Kidney glomerular epithelial cell (primary cell): ENCODE results near the gene AGBL1.
"Not testable (repeated sequence)": the region's sequence is repeated elsewhere in the genome, so short reads cannot be mapped to it uniquely, and the experiment has no call there.

Experiments used
- DNase-seq: peaks from one replicate; lab custom pipeline; 2025; lab: John Stamatoyannopoulos, UW

Gene AGBL1

DNA sequence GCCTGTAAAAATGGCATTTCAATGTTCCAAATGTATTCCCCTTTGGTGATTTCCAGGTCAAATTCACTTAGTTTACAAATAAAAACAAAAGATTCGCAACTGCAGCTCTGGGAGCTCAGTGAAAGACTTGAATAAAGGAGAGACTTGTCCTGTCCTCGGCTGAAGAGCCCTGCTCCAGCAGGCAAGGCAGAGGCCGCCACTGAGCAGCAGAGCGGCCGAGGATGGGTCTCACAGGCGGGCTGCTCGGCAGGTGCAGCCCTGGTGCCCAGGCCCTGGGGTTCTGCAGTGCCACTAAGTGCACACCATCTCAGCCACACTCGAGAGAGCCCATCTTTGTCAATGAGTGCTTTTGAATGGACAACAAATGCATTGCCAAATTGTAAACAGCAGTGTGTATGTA lies 856.2 kb downstream of the AGBL1 start:
- no peak for DNase-seq

DNA sequence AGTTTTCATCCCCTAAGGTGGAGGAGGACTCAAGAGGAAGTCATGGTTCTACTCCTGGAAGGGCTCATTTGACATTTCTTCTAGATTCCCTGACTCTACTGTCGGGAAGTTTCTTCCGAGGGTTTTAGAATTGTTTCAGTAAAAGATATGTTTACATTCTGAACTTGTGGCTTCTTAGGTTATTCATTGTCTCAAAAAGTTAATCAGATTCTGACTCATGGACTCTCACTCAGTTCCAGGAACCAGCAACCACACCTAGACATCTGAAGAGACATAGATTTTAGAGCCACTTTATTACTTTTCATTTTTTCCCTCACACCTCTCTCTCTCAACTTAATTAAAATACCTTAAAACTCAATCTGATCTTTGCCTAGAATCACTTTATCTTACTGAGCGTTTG lies 862.6 kb downstream of the AGBL1 start:
- DNase-seq, result no peak

DNA sequence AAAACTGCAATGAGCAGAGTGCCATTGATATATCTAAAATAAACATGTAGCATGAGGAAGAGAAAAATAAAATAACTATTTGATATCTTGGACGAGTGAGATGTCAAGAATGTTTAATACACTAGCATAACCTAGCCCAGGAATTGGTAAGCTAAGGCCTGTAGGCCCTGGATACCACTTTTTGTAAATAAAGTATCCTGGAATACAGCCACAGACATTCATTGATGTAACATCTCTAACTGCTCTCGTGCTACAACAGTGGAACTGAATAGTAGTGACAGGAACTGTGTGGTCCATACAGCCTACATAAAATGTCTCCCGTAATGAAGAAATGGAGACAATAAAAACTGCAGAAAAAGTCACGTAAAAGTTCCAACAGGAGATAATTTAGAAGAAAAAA lies 869.0 kb downstream of the AGBL1 start:
- no peak for DNase-seq

DNA sequence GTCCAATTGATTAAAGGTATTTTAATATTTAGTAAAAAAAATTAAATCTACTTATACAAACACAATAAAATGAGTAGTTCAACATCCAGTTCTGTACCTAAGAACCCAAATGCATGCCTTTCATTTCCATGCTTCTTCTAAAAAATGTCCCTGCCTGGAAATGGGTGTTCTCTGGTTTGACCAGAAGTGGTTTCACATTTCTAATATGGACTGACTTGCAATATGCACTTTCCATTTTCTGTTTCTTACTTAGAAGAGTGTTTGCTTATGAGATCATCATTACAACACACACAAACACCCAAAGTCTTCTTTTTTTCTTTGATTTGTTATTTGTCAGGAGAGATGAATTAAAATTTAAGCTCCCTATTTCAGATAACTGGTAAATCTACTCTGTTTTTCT lies 879.6 kb downstream of the AGBL1 start:
- no peak for DNase-seq

DNA sequence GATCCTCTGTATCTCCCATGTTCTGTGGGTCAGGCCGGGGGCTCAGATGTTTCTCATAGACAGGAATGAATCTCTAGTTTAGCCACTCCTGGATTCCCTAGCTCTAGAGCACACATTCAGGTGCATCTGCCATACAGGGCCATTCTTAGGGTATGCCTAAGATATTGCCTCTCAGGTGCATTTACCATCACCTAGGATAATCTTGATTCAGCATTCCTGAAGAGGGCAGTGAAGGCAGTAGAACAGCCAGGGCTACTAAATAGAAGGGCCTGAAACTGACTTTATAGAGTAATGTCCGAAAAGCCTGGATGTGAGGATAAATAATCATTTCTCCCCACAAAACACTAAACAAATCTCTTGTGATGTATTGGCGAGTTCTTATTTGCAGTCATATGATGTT lies 882.0 kb downstream of the AGBL1 start:
- DNase-seq, result no peak

DNA sequence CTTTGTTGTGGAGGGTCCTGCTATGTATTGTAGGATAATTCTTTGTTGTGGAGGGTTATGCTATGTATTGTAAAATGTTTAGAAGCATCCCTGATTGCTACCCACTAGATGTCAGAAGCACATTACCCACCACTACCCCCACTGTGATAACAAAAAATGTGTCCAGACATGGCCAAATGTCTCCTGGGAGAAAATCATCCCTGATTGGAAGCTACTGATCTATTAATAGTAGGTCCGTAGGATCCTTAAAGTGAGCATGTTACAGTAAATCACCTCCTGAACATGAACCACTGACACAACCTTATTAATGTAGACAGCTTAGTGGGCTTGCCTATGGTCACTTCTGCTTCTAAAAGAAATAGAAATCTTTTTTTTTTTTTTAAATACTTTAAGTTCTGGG lies 884.6 kb downstream of the AGBL1 start:
- DNase-seq, result no peak

DNA sequence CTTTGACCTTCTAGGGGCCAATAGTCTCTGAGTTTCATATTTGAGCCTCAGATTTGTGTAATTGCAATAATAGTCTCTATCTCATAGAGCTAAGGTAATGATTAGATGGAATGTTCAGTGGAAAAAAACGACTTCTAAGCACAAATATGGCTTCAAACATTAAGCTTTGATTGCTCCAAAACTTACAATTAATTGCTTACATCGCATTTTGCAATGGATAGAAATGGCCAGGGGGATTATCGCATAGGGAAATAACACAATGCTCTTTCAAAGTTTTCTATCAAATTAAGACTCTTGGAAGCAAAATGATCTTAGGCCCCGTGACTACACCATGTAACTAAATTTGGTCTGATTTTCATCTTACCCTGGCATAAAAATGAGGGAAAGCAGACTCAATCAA lies 888.6 kb downstream of the AGBL1 start:
- no peak for DNase-seq

DNA sequence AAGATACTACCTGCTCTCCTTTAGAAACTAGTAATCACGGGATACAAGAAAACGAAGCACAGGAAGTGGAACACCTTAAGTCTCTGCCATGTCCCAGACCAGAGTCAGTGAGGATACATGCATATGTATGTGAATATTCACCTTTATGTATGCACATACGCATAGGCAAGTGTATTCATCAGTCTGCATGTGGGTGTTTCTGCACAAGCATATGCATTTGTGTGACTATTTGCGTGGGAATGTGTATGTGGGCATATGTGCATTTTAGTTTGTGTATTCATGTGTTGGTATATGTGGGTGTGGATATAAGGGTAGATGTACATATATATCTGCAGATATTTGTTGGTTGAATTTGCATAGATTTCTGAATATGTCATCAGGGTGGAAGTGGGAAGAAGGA lies 889.7 kb downstream of the AGBL1 start:
- no peak for DNase-seq

DNA sequence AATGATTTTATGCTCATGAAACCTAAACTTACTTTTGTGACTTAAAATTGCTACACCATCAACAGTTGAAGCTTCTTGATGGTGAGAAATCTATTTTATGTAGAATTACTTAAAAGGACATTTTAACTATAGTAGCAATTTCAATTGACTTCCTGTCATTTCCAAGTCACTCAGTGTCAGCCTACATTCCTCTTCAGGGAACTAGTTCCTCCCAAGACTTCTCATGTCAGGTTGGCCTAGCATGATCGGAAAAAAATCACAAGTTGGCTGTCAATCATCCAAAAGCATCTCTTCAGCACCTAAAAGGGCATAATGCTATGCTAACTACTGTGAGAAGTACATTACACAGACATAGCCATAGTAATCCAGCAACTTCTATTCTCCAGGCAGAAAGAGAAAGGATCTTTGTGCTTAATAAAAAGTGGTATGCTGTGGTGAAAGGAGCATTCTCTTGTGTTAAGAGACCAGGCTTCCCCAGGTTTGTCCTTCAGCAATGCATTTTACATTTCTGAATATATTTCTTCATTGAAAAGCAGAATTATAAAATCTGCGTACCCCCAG lies 893.7 kb downstream of the AGBL1 start:
- no peak for DNase-seq

DNA sequence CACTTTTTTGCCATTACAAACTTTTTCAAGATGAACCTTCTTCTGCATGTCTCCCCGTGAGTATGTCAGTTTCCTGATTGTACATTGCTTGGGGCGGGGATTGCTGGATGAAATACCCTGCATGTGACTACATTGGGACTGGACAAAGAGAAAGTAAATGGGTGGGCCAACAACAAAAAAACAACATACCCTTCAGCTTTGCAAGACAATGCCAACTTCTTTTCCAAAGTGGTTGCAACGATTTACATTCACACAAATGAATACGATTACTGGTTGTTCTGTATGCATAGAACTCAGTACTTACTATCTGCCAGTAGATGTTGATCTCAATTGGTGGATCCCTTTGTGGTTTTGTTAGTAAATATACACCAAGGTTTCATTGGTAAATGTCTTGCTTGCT lies 908.4 kb downstream of the AGBL1 start:
- no peak for DNase-seq

DNA sequence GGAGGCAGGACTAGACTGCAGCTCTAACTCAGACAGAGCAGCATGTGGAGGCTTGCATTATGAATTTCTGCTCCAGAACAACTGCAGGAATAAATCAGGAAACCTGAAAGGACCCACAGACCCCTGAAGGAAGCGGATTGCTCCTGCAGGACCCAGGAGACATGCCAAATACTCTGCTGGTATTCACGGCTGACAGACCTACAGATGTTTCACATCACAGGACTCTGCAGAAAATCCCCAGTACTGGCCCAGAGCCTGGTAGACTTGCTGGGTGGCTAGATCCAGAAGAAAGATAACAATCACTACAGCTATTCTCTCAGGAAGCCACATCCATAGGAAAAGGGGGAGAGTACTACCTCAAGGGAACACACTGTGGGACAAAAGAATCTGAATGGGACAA lies 942.1 kb downstream of the AGBL1 start:
- no peak for DNase-seq

DNA sequence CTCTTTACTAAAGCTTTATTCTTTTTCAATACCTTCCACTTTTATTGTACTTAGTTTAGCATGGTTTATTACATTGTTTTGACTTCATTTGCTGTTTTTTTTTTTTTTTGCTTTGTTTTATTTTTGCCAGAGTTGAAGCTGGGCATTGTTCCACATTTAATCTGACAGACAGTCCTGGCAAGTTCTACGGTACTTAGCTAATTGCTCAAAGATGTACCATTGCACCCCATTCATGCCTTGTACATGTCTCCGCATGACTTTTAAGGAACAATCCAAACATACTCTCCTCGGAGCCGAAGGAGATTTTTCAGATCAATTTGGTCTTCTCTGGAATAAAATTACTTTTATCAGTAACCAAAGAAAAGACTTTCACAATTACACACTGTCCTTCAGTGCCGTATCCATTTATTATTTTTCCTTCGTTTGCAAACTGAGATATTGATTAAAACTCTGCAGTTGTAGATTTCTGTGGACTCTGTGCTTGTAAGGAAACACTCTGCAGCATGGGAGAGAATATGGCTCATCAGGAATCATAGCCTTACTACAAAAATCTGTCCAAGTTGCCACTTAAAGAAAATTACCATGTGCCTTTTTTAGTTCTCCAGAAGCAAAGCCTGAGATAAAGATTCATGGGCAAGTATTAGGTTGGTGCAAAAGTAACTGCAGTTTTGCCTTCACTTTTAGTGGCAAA lies 952.0 kb downstream of the AGBL1 start:
- DNase-seq, result no peak

DNA sequence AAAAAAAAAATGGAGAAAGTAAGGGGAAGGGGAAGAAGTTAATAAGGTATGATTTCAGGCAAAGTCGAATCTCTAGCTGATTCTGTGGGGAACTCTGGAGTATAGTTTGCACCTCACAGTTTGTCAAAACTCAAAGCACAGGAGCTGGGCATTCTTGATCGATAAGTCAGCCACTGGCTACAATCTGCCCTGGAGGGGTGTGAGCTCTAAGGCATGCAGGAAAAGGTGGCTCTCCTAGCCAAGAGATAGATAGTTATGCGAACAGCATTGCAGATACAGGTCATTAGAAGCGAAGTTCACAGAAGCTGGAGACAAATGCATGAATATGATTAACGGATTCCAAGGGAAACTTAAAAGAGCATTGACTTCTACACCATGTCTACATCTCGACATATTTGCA lies 952.6 kb downstream of the AGBL1 start:
- DNase-seq, result no peak

DNA sequence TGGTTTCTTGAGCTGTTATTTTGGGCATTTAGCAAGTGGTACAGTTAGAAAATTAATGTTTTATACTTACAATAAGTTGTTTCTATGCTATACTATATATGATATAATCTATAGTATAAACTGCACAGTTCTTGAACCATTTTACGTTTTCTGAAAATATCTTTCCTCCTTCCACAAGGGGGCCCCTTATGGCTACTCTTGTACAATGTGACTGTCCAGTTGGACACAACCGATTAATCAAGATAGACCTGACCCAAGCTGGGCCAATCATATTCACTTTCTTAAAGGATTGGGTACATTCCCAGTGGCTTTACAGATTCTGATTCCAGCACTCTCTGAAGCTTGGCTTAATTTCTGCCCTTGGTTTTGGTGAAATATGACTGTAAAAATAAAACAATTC lies 953.4 kb downstream of the AGBL1 start:
- no peak for DNase-seq

DNA sequence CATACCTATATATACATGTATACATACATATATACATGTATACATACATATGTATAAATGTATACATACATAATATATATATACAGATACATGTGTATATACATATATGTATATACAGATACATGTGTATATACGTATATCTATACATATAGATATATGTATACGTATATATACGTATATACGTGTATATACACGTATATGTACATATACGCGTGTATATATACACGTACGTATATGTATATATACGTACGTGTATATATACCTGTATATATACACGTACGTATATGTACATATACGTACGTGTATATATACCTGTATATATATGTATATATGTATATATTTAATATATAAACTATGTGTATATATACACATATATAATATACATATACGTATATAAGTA lies 955.2 kb downstream of the AGBL1 start:
- no peak for DNase-seq

DNA sequence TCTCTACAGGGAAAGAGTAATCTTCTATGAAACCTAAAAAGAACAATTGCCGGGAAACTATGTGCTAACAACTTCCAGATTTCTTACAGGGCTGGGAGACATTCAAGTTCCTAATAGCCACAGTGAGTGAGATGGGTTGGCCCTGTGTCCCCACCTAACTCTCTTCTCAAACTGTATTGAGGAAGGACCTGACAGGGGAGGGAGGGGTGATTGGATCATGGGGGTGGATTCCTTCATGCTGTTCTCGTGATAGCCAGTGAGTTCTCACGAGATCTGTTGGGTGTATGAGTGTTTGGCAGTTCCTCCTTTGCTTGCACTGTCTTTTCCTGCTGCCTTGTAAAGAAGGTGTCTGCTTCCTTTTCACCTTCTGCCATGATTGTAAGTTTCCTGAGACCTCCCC lies 958.7 kb downstream of the AGBL1 start:
- no peak for DNase-seq

DNA sequence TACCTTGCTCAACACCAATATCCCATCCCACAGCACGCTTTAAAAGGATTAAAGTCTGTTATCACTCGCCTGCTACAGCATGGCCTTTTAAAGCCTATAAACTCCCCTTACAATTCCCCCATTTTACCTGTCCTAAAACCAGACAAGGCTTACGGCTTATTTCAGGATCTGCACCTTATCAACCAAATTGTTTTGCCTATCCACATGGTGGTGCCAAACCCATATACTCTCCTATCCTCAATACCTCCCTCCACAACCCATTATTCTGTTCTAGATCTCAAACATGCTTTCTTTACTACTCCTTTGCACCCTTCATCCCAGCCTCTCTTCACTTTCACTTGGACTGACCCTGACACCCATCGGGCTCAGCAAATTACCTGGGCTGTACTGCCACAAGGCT lies 962.9 kb downstream of the AGBL1 start:
- DNase-seq, result not testable (repeated sequence)

DNA sequence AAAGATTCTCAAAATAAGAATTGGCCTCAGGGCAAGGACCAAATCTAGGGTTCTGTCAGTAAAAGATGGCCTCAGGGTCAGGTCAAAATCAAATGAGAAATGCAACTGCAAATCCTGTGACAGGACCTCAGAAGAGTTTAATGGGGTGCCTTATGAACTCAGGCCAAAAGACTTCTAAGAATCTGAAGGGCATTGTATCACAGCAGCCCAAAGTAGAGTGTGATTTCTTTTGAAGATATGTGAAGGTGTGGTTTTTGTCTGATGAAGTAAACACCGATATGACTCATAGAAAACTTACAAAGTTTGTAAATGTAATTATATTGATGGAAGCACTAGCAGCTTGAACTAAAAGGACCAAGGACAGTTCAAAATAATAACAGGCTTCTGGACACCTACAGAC lies 966.1 kb downstream of the AGBL1 start:
- DNase-seq, result no peak

DNA sequence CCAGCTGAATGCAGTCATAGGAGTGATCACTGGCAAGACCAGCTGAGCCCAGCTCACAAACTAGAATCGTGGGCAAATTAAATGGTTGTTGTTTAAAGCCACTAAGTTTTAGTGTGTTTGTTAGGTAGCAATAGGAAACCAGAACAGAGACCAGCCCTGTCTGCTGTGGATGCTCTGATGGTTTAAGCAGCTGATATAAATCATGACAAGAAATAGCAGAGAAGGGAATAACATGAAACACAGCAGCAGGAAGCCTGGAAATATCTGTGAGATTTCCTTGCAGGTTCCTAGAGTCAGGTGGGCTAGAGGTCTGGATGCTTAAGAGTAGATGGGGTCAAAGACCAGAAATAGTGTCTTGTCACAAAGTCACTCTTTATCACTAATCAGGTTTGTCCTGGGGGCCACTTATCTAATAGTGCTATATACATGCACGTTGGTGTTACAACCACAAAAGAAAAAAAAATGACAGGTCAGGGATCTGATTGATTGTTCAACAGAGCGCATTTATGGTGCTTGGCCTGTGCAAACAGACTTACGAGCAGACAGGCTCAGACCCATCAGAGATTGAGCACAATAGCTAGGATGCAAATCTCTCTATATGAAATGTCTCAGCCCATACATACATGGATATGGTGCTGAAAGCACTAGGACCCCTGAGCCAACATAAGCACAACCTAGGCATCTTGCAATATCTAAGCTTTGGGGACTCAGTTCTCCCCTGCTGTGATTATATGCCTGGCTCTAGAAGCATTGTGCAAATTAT lies 967.7 kb downstream of the AGBL1 start:
- DNase-seq, result no peak
